ENCODE measurements around the gene HOXA13. TPM values are rescaled to one million over a fixed set of nuclear protein-coding genes. Genes with fewer than 3 reads are reported as not detected.
A peak's percentile ranks its signal among the peaks of the same experiment; 100 is the strongest.

The HOXA13 gene
- total RNA-seq, 4 donors from 2014 or later = 0.82 to 2.4 (median 1.7) TPM

GRCh38 chr7:27174874-27175625 is 24.8 kb downstream of the HOXA13 start:
- Histone ChIP-seq H3K27me3 (no peaks in the 10 kb centered on the region), H3K36me3 (no peaks in the 10 kb centered on the region), H3K4me1 (peaks cover 25 to 57% of the 10 kb centered on the region in 2 donors), H3K9me3 (no peaks in the 10 kb centered on the region), H3K27ac (peak overlapping the region; percentile 90 to 99 (median 95)), H3K4me3 (peak overlapping the region; percentile 62 to 88 (median 77))
- peak; percentile 49 to 64 for DNase-seq
- intact Hi-C loops (cut with DNase I; ENCODE audit: low total_unique reads) (loop anchor here (10.0 kb wide), 1 partner anchor 1500 kb away; no protein-coding TSS in a partner anchor), in situ Hi-C loops (cut with MboI; ENCODE audit: low sequenced_read_pairs in 4 of 4) (loop anchor here in 3 of 4 donors (10.0 to 25.0 kb wide), 6 partner anchors 912 to 1413 kb away; partner anchors contain the start of genes CBX3 (in 1 of the 3), CREB5 (in 1 of the 3) and HNRNPA2B1 (in 1 of the 3))
- TF ChIP-seq, protein P1, sequence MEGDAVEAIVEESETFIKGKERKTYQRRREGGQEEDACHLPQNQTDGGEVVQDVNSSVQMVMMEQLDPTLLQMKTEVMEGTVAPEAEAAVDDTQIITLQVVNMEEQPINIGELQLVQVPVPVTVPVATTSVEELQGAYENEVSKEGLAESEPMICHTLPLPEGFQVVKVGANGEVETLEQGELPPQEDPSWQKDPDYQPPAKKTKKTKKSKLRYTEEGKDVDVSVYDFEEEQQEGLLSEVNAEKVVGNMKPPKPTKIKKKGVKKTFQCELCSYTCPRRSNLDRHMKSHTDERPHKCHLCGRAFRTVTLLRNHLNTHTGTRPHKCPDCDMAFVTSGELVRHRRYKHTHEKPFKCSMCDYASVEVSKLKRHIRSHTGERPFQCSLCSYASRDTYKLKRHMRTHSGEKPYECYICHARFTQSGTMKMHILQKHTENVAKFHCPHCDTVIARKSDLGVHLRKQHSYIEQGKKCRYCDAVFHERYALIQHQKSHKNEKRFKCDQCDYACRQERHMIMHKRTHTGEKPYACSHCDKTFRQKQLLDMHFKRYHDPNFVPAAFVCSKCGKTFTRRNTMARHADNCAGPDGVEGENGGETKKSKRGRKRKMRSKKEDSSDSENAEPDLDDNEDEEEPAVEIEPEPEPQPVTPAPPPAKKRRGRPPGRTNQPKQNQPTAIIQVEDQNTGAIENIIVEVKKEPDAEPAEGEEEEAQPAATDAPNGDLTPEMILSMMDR (IDR thresholded peaks at IDR 0.05 in 4 of 5, conservative IDR thresholded peaks at IDR 0.05 in 1 of 5) = no peak
- TF ChIP-seq POLR2A (IDR thresholded peaks at IDR 0.05) = peak; percentile 26 to 34
- ATAC-seq = peak; percentile 3 to 25

DNA sequence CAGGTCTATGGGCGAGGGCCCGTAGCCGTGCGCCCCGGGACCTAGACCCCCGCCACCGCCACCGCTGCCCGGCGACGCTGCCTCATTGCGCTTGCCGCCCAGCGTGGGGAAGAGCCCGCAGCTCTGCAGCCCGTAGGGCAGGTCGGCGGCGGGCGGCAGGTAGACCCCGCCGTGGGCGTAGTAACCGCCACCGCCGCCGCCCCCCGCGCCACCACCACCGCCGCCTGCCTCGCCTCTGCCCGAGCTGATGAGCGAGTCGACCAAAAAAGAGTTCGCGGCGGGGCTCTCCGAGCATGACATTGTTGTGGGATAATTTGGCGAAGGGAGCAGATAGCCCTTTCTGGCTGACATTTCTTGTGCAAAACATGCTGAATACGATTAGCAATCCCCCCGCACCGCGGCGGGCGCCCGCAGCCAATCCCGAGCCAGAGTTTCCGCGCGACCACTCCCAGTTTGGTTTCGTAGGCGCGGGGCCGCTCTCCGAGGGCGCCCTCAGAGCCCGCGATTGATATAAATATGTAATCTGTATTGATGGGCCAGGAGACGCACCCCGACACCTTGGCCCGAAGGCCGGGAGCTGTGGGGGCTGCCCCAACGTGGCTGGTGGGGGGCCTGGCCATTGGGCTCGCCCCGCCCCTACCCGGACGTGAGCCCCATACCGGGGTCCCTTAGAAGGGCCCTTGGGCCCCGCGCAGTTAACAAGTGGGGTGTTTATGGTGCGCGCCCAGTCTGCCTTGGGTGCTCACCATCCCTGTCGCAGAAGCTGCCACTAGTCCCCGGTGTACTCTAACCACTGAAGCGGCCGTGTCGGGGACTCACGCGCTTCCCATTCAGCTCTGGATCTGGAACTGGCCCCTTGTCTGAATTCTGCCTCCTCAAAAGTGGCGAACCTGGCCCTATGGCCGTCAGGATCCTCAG is 25.7 kb downstream of the HOXA13 start, which contains the start of gene HOXA10:
HOXA10 (minus strand) TSS at position 365 of the 918 bp plus-strand sequence; CDS start at position 351, 14 bp downstream.
- in situ Hi-C loops (cut with MboI; ENCODE audit: low sequenced_read_pairs in 4 of 4) (loop anchor here in 2 of 4 donors (10.0 to 25.0 kb wide), 2 partner anchors 962 to 1319 kb away; partner anchors contain the start of genes CBX3 (in 1 of the 2) and HNRNPA2B1 (in 1 of the 2)), intact Hi-C loops (cut with DNase I; ENCODE audit: low total_unique reads) (loop anchor here (10.0 kb wide), 1 partner anchor 1499 kb away; no protein-coding TSS in a partner anchor)
- H3K9me3 ChIP-seq = no peaks in the 10 kb centered on the region
- H3K4me3 ChIP-seq = peak within 1 kb of the TSS; percentile 62 to 88 (median 77)
- no peaks in the 10 kb centered on the region for H3K27me3 ChIP-seq
- DNase-seq (peak; percentile 39 to 48), ATAC-seq (peak in 1 of 2 donors; percentile 8)
- peak within 1 kb of the TSS; percentile 90 to 99 (median 95) for H3K27ac ChIP-seq
- H3K36me3 ChIP-seq = no peaks in the 10 kb centered on the region
- peak in 1 of 2 donors; percentile 37 for TF ChIP-seq POLR2A (IDR thresholded peaks at IDR 0.05)
- TF ChIP-seq, protein P1 (IDR thresholded peaks at IDR 0.05 in 4 of 5, conservative IDR thresholded peaks at IDR 0.05 in 1 of 5) = no peak
- H3K4me1 ChIP-seq = peaks cover 22 to 58% of the 10 kb centered on the region in 2 donors

DNA sequence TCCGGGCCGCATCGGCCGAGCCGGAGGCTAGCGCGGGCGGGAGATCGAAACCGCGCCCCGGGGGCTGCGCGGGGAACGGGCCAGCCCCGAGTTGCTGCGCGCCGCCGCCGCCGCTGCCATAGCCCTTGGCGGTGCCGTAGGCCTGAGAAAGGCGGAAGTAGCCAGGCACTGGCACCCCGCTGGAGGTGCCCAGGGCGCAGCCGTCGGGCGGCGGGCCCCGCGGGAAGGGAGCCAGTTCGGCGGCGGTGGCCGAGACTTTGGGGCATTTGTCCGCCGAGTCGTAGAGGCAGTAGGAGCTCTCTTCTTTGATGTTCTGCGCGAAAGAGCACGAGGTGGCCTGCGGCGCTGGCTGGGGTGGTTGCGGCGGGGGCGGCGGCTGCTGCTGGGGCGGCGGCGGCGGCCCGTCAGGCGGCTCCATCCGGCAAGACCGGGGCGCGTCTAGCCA is 26.4 kb downstream of the HOXA13 start:
- intact Hi-C loops (cut with DNase I; ENCODE audit: low total_unique reads) = loop anchor here (10.0 kb wide), 1 partner anchor 1499 kb away; no protein-coding TSS in a partner anchor
- peak; percentile 13 to 21 for ATAC-seq
- peak; percentile 5 to 50 for DNase-seq
- Histone ChIP-seq H3K36me3 (no peaks in the 10 kb centered on the region), H3K27ac (peak overlapping the region; percentile 90 to 99 (median 95)), H3K9me3 (no peaks in the 10 kb centered on the region), H3K27me3 (no peaks in the 10 kb centered on the region), H3K4me1 (peaks cover 21 to 56% of the 10 kb centered on the region in 2 donors), H3K4me3 (peak overlapping the region; percentile 62 to 88 (median 77))
- in situ Hi-C loops (cut with MboI; ENCODE audit: low sequenced_read_pairs in 4 of 4) = loop anchor here in 2 of 4 donors (10.0 to 25.0 kb wide), 2 partner anchors 961 to 1319 kb away; partner anchors contain the start of genes CBX3 (in 1 of the 2) and HNRNPA2B1 (in 1 of the 2)
- TF ChIP-seq POLR2A (IDR thresholded peaks at IDR 0.05) = no peak
- TF ChIP-seq, protein P1 (IDR thresholded peaks at IDR 0.05 in 4 of 5, conservative IDR thresholded peaks at IDR 0.05 in 1 of 5) = no peak
